ENCODE results near the gene VAPB.
A peak's percentile ranks its signal among the peaks of the same experiment; 100 is the strongest.

The VAPB gene

GRCh38 chr20:58480551-58481336 lies 91.7 kb downstream of the VAPB start:
- DNase-seq = no peak

GRCh38 chr20:58481481-58482021 lies 92.5 kb downstream of the VAPB start:
- DNase-seq = peak in 11 of 56 donors; percentile 2 to 21 (median 11)

GRCh38 chr20:58482416-58482815 lies 93.4 kb downstream of the VAPB start:
- DNase-seq = no peak

DNA sequence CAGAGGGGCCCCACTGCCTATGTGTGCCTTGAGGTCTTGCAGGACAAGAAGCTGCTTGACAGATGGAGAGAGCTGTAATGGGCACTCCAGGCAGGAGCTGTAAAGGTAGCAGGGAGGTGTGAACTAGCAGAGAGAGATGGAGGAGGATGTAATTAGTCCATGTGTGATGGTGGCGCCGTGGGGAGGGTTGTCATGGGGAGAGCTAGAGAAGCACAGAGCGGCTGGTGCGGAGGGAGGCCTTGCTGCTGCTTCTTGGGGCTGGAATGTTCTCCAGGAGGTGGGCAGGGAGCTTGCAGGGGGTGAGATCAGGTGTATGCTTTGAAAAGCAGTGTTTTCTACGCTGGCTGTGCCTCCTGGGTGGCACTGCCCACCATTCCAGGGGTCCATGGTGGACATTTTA lies 94.0 kb downstream of the VAPB start:
- no peak for DNase-seq

GRCh38 chr20:58483470-58483869 lies 94.4 kb downstream of the VAPB start:
- no peak for DNase-seq

DNA sequence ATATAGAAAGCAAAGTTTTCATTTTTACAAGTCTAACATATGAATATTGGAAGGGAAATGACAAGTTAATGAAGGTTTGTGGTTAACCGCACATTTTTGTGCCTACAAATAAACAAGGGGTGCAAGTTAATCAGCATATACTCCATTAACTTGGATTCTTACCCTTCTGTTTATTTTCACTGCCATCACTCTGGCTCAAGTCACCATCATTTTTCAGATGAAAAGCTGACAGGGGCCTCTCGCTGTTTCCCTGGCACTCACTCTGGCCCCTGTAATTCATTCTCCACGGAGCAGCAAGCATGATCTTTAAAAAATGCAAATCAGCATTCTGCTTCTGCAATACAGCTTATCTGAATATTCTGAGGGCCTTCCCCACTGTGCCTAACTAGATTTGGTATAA lies 96.4 kb downstream of the VAPB start:
- no peak for DNase-seq

DNA sequence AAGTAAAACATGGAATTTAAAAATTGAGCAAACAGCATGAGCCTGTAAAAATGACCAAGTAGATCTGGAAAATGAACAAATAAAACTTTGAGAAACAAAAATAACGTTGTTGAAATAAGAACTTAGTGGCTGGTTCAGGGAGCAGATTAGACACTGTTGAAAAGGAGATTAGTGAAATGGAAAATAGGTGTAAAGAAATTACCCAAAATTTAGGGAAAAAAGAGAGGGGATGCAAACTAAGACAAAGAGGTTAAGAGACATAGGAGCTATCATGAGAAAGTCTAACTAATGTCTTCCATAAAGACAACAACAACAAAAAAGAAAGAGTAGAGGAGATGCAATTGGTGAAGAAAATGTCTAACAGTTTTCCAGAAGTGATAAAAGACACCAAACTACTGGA lies 97.2 kb downstream of the VAPB start:
- no peak for DNase-seq

GRCh38 chr20:58492074-58492718 lies 103.2 kb downstream of the VAPB start:
- no peak for DNase-seq

GRCh38 chr20:58492795-58493524 lies 103.9 kb downstream of the VAPB start:
- no peak for DNase-seq

DNA sequence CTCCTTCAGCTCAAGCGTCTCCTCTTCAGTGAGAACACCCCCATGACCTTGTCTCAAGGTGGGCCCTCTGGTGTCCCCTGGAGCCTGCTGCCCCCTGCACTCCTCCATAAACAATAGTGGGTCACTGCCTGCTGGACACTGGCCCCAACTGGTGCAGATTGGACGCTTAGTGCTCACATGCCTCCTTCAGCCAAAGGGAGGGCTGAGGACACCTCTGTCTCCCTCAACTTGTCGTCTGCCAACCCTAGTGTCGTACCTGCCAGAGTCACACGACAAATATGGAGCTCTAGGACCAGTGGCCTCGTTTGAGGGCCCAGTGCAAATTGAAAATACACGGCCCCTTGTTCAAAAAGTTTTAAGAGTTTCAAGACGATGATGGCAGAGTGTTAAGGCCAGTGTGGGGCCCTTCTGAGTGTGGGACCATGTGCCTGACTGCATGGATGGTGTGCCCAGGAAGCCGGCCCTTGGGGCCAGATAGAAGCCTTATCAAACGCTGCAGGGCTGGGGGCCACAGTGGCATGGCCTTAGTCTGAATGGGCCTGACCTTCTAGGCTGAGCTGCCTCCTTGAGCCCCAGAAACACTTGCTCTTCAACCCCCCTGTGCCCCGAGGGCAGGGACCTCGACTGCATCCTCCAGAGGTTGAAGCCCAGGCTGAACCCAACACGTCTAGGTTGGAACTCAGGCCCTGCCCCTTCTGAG lies 106.0 kb downstream of the VAPB start:
- no peak for DNase-seq

DNA sequence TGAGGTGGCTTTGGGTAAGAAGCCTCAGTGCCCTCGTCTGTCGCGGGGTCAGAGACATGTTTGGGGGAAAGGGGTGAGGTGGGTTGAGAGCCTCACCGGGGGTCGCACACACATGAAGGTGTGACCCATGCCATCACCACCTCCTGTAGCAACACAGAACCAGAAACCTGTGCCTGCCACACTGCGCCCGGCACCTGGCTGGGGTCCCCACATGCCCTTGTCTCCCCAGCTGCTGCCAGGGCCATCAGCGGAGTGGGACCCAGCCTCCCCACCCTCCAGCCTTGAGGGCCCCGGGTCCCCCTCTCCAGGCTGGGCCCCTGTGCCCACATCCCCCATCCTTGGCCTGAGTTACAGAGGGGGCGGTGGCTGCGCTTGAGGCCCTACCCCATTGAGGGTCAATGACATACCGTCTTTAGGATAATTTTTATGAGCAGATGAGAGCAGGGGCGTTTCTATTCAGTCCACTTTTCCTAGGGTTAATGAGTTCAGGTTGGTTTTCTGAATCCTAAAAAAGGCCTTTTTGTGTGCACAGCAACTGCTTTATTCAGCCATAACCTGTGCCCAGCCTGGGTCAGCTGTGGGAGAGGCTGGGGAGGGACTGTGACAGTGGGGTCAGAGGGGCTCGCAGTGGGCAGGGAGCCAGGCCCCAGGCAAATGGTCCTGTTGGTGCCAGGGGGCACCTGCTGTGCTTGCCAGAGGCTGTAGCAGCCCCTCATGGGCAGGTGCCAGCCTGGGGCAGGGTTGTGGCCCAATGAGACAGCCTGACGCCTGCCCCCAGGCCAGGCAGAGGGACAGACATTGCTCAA lies 106.8 kb downstream of the VAPB start:
- no peak for DNase-seq

- no peak for DNase-seq
Observed at GRCh38 chr20:58496429-58496769, 107.4 kb downstream of the VAPB start.

- no peak for DNase-seq
Observed at GRCh38 chr20:58497076-58497641, 108.1 kb downstream of the VAPB start.

DNA sequence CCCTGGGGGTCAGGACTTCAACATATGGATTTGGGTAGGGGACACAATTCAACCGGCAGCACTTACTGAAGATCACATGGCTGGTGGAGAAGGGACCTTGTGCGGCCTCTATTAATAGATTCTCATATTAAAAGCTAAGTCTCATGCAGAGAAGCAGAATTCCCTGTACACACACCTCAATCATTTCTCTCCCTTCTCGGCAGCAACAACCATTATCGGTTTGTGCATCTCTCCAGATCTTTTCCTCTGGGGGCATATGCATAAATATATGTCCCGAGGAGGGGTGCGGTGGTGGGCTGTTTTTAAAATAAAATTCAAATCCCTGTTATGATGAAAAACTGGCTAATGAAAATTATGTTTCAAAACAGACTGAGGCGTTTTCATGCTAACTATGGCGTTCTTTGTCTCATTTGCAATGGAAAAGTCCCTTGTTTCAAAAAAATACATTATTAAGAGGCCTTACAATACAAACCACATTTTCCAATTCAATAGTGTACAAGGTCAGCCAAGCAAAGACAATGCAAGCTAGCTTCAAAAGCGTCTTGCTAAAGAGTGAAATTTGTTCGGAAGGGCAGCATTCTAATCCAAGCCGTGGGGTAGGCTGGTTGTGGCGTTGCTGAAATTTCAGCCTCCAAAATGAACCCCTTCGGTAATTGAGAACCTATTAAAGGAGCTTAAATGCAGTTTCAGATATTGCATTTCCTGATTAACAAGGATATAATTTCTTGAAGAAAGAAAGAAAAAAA lies 108.9 kb downstream of the VAPB start:
- no peak for DNase-seq

- no peak for DNase-seq
Observed at GRCh38 chr20:58498470-58499068, 109.5 kb downstream of the VAPB start.

- DNase-seq = no peak
Observed at GRCh38 chr20:58500256-58500655, 111.2 kb downstream of the VAPB start.

Measured in amygdala (tissue), 56 donors.